Left ventricle myocardium inferior (tissue), 1 donor: ENCODE data around the gene R3HCC1L. TPM values are rescaled to one million over a fixed set of nuclear protein-coding genes. Genes with fewer than 3 reads are reported as not detected.

Experiments used
- DNase-seq: peaks from one replicate; pipeline ENCODE4 v3.0.0-alpha.2; 2020
- H3K27ac ChIP-seq: fragments of 200-600 bp; replicated peaks from 2 replicates; pipeline ENCODE4 v1.8.0; 2021
- H3K27me3 ChIP-seq: fragments of 200-600 bp; 2 replicates; pipeline ENCODE4 v1.8.0; 2021; ENCODE audit warnings: low read depth
- H3K36me3 ChIP-seq: fragments of 200-600 bp; 2 replicates; pipeline ENCODE4 v1.8.0; 2021
- H3K4me1 ChIP-seq: fragments of 200-600 bp; 2 replicates; pipeline ENCODE4 v1.8.0; 2021
- H3K4me3 ChIP-seq: fragments of 200-600 bp; 2 replicates; pipeline ENCODE4 v1.8.0; 2021; ENCODE audit warnings: mild to moderate bottlenecking, moderate library complexity
- H3K9me3 ChIP-seq: fragments of 200-600 bp; replicated peaks from 2 replicates; pipeline ENCODE4 v1.8.0; 2021
- intact Hi-C: fragments of 100-400 bp; cut with micrococcal nuclease; formaldehyde crosslinking; loops from one replicate; pipeline ENCODE4 v1.11.0; 2022
- total RNA-seq: library from RNA; stranded (reverse); fragmentation: NEBNext Ultra II Directional; extraction: Animal tissue kit (Norgen Biotek cat#: 25700); gene quantifications from one replicate; pipeline ENCODE4 v1.2.1, GENCODE V29; 2021
- TF ChIP-seq, protein P1 (sequence below): fragments of 200-600 bp; IDR thresholded peaks from 2 replicates; pipeline ENCODE4 v1.8.0; 2021; ENCODE audit warnings: antibody characterized with exemption, mild to moderate bottlenecking, borderline replicate concordance
- donor health status: DM: no; HTN: yes; CAD: no; lungs with severe emphysema.

Gene R3HCC1L
- total RNA-seq, 1 donor from 2014 or later, result 5.9 TPM

- no peak overlapping the region for H3K27ac ChIP-seq
- TF ChIP-seq, protein P1, sequence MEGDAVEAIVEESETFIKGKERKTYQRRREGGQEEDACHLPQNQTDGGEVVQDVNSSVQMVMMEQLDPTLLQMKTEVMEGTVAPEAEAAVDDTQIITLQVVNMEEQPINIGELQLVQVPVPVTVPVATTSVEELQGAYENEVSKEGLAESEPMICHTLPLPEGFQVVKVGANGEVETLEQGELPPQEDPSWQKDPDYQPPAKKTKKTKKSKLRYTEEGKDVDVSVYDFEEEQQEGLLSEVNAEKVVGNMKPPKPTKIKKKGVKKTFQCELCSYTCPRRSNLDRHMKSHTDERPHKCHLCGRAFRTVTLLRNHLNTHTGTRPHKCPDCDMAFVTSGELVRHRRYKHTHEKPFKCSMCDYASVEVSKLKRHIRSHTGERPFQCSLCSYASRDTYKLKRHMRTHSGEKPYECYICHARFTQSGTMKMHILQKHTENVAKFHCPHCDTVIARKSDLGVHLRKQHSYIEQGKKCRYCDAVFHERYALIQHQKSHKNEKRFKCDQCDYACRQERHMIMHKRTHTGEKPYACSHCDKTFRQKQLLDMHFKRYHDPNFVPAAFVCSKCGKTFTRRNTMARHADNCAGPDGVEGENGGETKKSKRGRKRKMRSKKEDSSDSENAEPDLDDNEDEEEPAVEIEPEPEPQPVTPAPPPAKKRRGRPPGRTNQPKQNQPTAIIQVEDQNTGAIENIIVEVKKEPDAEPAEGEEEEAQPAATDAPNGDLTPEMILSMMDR, result no peak
- intact Hi-C loops, result no loop called here
- H3K36me3 ChIP-seq, result no peaks in the 10 kb centered on the region
- H3K27me3 ChIP-seq, result peaks cover 32% of the 10 kb centered on the region
- H3K4me3 ChIP-seq, result no peak overlapping the region
- no peaks in the 10 kb centered on the region for H3K4me1 ChIP-seq
- H3K9me3 ChIP-seq, result no peaks in the 10 kb centered on the region
- DNase-seq, result no peak
Measured at GRCh38 chr10:98101366-98101765, 33.1 kb upstream of the R3HCC1L start.

DNA sequence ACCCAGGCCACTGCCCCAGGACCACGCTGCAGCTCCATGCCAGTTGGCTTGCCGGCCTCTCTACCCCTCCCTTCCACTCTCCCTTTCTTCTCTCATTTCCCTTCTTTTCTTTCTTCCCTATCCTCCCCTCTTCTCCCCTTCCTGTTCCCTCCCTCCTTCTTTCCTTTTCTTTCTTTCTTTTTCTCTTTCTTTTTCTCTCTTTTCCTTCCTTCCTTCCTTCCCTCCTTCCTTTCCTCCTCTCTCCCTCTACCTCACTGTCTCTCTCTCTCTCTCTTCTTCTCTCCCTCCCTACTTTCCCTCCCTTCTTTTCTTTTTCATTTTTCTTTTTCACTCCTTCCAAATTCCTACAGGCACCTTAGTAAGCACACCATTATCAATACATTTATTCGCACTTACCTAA lies 30.3 kb upstream of the R3HCC1L start:
- Histone ChIP-seq H3K36me3 (no peaks in the 10 kb centered on the region), H3K4me1 (no peaks in the 10 kb centered on the region), H3K27ac (no peak overlapping the region), H3K27me3 (peaks cover 18% of the 10 kb centered on the region), H3K4me3 (no peak overlapping the region), H3K9me3 (no peaks in the 10 kb centered on the region)
- TF ChIP-seq, protein P1, result no peak
- DNase-seq, result no peak
- intact Hi-C loops, result no loop called here

GRCh38 chr10:98106531-98106930 lies 27.9 kb upstream of the R3HCC1L start:
- Histone ChIP-seq H3K9me3 (no peaks in the 10 kb centered on the region), H3K36me3 (no peaks in the 10 kb centered on the region), H3K27me3 (peaks cover 39% of the 10 kb centered on the region), H3K4me3 (no peak overlapping the region), H3K4me1 (no peaks in the 10 kb centered on the region), H3K27ac (no peak overlapping the region)
- intact Hi-C loops, result no loop called here
- no peak for DNase-seq
- TF ChIP-seq, protein P1, result no peak

GRCh38 chr10:98107644-98108430 lies 26.6 kb upstream of the R3HCC1L start:
- Histone ChIP-seq H3K4me3 (no peak overlapping the region), H3K27me3 (peaks cover 52% of the 10 kb centered on the region), H3K4me1 (no peaks in the 10 kb centered on the region), H3K36me3 (no peaks in the 10 kb centered on the region), H3K9me3 (no peaks in the 10 kb centered on the region), H3K27ac (no peak overlapping the region)
- DNase-seq, result no peak
- intact Hi-C loops, result no loop called here
- TF ChIP-seq, protein P1, result no peak

- Histone ChIP-seq H3K36me3 (no peaks in the 10 kb centered on the region), H3K9me3 (no peaks in the 10 kb centered on the region), H3K4me1 (no peaks in the 10 kb centered on the region), H3K4me3 (no peak overlapping the region), H3K27ac (no peak overlapping the region), H3K27me3 (peaks cover 73% of the 10 kb centered on the region)
- intact Hi-C loops, result no loop called here
- TF ChIP-seq, protein P1, result no peak
- DNase-seq, result no peak
Measured at GRCh38 chr10:98110356-98110755, 24.1 kb upstream of the R3HCC1L start.
